Fibroblast of lung (primary cell): Measurements from ENCODE around the gene DTYMK.

Experiments used
- CTCF ChIP-seq, 2 donors: IDR thresholded peaks in 1 of 2; conservative IDR thresholded peaks in 1 of 2; 1 replicate in 1 of 2; 2 replicates in 1 of 2; pipeline ENCODE4 v1.5.1; 2011 to 2012; ENCODE audit warnings: low read length in 2 of 2, control low read depth in 1 of 2, inconsistent platforms in 1 of 2, low read depth in 1 of 2, mild to moderate bottlenecking in 1 of 2
- EZH2 ChIP-seq: IDR thresholded peaks from 2 replicates; pipeline ENCODE4 v1.5.1; 2012; ENCODE audit warnings: low read length, control low read depth, mild to moderate bottlenecking; ENCODE audit errors: missing control alignments

DNA sequence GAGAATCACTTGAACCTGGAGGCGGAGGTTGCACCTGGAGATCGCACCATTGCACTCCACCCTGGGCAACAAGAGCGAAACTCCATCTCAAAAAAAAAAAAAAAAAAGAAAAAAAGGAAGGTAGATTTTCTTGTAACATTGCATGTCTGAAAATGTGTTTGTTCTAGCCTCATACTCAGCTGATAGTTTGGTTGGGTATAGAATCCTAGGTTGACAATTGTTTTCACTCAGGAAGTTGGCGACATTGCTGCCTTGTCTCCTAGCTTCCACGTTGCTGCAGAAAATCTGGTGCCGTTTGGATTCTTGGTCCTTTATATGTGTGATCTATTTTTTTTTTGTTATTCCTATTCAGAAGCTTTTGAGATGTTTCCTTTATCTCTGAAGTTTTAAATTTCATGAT is 19.9 kb upstream of the DTYMK start:
- TF ChIP-seq CTCF (conservative IDR thresholded peaks at IDR 0.05 in 1 of 2, IDR thresholded peaks at IDR 0.05 in 1 of 2; ENCODE audit: low read depth in 1 of 2, low read length in 2 of 2) = no peak
- no peak for TF ChIP-seq EZH2
